Lung (tissue), 12 donors: ENCODE data around the gene RAET1L. TPM values are rescaled to one million over a fixed set of nuclear protein-coding genes. Genes with fewer than 3 reads are reported as not detected.

Experiments used
- ATAC-seq: fragments of 200-7000 bp; cut with Tn5 transposase; one replicate; pipeline ENCODE4 v1.9.1; 2020; ENCODE audit warnings: moderate number of reproducible peaks; ENCODE audit not compliant: insufficient read depth, low FRiP score
- DNase-seq, 3 donors: peaks; one replicate each; pipeline ENCODE4 v3.0.0-alpha.2; 2013 to 2017
- H3K27ac ChIP-seq, 2 donors: one replicate each; pipeline ENCODE4 v1.5.1; 2013; ENCODE audit warnings: mild to moderate bottlenecking in 2 of 2, moderate library complexity in 2 of 2, control low read depth in 1 of 2, inconsistent platforms in 1 of 2, low read depth in 1 of 2, low read length in 1 of 2
- H3K27me3 ChIP-seq, 3 donors: one replicate each; pipeline ENCODE4 v1.5.1; 2013; ENCODE audit warnings: low read length in 2 of 3; ENCODE audit not compliant: control insufficient read depth in 3 of 3, insufficient read depth in 3 of 3
- H3K36me3 ChIP-seq, 4 donors: one replicate each; pipeline ENCODE4 v1.5.1; 2013; ENCODE audit warnings: low read length in 4 of 4, mild to moderate bottlenecking in 1 of 4, moderate library complexity in 1 of 4; ENCODE audit not compliant: control insufficient read depth in 4 of 4, insufficient read depth in 4 of 4
- H3K4me1 ChIP-seq, 5 donors: one replicate each; pipeline ENCODE4 v1.5.1; 2013; ENCODE audit warnings: low read length in 5 of 5, mild to moderate bottlenecking in 2 of 5, moderate library complexity in 1 of 5; ENCODE audit not compliant: control insufficient read depth in 5 of 5, insufficient read depth in 5 of 5
- H3K4me3 ChIP-seq: one replicate; pipeline ENCODE4 v1.5.1; 2013; ENCODE audit warnings: mild to moderate bottlenecking, control low read depth, moderate library complexity
- H3K9ac ChIP-seq, 2 donors: one replicate each; pipeline ENCODE4 v1.5.1; 2013; ENCODE audit warnings: low read length in 2 of 2, control low read depth in 1 of 2; ENCODE audit not compliant: insufficient read depth in 1 of 2
- H3K9me3 ChIP-seq, 4 donors: one replicate each; pipeline ENCODE4 v1.5.1; 2013; ENCODE audit warnings: low read length in 3 of 4, mild to moderate bottlenecking in 1 of 4, moderate library complexity in 1 of 4; ENCODE audit not compliant: control insufficient read depth in 4 of 4, insufficient read depth in 3 of 4
- WGBS, 2 donors: extraction: QIAGEN DNeasy Blood & Tissue Kit; methylation state at CpG; one replicate each; pipeline ENCODE4 v1.1.7; 2013; 5-methylcytosine and 5-hydroxymethylcytosine counted together
- polyA plus RNA-seq, 2 donors: library from polyadenylated mRNA; stranded (reverse); fragments of 200-250 nt; gene quantifications; one replicate each; pipeline ENCODE4 v1.2.1, GENCODE V29; 2013
- total RNA-seq, 2 donors: library from RNA; depleted of rRNA in 1 of 2; stranded (reverse); fragments of >200 nt in 1 of 2; gene quantifications; one replicate each; pipeline ENCODE4 v1.2.1, GENCODE V29; 2014 to 2021
- TF ChIP-seq, protein P1 (sequence below): IDR thresholded peaks from 2 replicates; pipeline ENCODE4 v1.5.1; 2012; ENCODE audit warnings: mild to moderate bottlenecking; ENCODE audit errors: control extremely low read depth, extremely low read depth
- donor health status: control.
- donor health status: control.
- donor health status: Bipolar disorder and iron deficiency.
- donor health status: healthy.
- donor health status: DM: yes; HTN: yes; CAD: no.

RAET1L gene
- total and polyA plus RNA-seq, 4 donors = 0.06 TPM; not detected in 3

DNA sequence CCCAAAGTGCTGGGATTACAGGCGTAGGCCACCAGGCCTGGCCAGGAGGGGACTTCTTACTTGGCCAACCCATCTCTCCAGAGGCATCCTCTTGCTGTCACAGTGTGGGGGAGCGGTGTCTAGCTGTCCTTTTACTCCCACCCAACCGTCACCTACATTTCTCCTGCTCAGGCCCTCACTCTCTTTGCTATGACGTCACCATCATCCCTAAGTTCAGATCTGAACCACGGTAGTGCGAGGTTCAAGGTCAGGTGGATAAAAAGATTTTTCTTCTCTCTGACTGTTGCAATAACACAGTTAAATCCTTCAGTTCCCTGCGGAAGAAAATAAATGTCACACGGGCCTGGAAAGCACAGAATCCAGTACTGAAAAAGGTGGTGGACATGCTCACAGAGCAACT lies 7.3 kb upstream of the RAET1L start:
- TF ChIP-seq, protein P1, sequence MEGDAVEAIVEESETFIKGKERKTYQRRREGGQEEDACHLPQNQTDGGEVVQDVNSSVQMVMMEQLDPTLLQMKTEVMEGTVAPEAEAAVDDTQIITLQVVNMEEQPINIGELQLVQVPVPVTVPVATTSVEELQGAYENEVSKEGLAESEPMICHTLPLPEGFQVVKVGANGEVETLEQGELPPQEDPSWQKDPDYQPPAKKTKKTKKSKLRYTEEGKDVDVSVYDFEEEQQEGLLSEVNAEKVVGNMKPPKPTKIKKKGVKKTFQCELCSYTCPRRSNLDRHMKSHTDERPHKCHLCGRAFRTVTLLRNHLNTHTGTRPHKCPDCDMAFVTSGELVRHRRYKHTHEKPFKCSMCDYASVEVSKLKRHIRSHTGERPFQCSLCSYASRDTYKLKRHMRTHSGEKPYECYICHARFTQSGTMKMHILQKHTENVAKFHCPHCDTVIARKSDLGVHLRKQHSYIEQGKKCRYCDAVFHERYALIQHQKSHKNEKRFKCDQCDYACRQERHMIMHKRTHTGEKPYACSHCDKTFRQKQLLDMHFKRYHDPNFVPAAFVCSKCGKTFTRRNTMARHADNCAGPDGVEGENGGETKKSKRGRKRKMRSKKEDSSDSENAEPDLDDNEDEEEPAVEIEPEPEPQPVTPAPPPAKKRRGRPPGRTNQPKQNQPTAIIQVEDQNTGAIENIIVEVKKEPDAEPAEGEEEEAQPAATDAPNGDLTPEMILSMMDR = no peak
- no peak overlapping the region for H3K9ac ChIP-seq
- peaks cover 0 to 4% (median 0%) of the 10 kb centered on the region in 5 donors for H3K4me1 ChIP-seq
- DNase-seq (no peak), ATAC-seq (no peak)
- peaks cover 0 to 59% (median 37%) of the 10 kb centered on the region in 3 donors for H3K27me3 ChIP-seq
- no peaks in the 10 kb centered on the region for H3K36me3 ChIP-seq
- H3K4me3 ChIP-seq = no peak overlapping the region
- no peak overlapping the region for H3K27ac ChIP-seq
- WGBS, 2 donors = 92 to 96% methylated on average over 8 of the region's 8 CpGs
- no peaks in the 10 kb centered on the region for H3K9me3 ChIP-seq

DNA sequence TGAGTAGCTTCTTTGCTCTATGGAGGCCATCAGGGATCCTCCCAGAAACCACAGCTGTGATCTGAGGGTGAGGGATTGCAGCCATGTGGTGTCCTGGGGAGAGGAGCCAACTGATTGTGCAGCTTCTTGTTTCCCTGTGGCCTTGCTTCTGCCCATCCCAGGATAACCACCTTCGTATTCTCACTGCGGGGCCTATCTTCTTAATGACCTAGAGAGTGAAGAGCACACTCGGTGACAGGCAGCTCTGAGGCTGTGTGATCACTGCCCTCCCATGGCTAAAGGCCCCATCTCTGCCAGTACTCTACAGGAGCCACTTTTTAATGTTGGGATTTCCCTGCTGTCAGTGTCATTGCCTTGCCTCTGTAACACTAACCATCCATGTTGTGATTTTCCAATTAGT lies 5.3 kb upstream of the RAET1L start:
- no peaks in the 10 kb centered on the region for H3K36me3 ChIP-seq
- whole genome bisulfite sequencing, 2 donors = 75 to 90% methylated on average over 3 of the region's 3 CpGs
- H3K4me1 ChIP-seq = peaks cover 0 to 2% (median 0%) of the 10 kb centered on the region in 5 donors
- TF ChIP-seq, protein P1 = no peak
- H3K9ac ChIP-seq = no peak overlapping the region
- no peak for ATAC-seq
- no peak overlapping the region for H3K27ac ChIP-seq
- H3K27me3 ChIP-seq = peaks cover 0 to 59% (median 38%) of the 10 kb centered on the region in 3 donors
- H3K9me3 ChIP-seq = no peaks in the 10 kb centered on the region
- no peak overlapping the region for H3K4me3 ChIP-seq
- DNase-seq = no peak

DNA sequence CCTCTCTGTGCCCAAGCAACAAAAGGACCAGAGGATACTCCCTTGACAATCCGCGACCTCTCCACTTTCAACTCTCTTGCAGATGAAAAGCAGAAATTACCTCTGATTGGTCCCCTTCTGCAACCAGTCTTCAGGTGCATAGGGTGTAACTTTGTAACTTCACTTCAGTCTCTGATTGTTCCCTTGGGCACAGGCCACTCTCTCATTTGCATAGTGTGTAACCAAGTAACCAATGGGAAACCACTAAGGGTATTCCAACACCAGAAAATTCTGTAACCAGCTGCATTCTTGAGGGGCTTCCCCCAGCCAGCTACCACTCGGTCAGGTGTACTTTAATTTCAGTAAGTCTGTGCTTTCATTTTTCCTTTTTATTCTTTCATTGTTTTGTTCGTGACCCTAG lies 4.4 kb upstream of the RAET1L start:
- H3K9me3 ChIP-seq = no peaks in the 10 kb centered on the region
- WGBS, 2 donors = 76 to 86% methylated on average over 4 of the region's 4 CpGs

More for the DNA sequence above, 4.4 kb upstream of the RAET1L start:
- H3K9ac ChIP-seq = no peak overlapping the region
- ATAC-seq (no peak), DNase-seq (no peak)
- TF ChIP-seq, protein P1 = no peak
- H3K27ac ChIP-seq = no peak overlapping the region
- H3K4me1 ChIP-seq = peaks cover 0 to 10% (median 5%) of the 10 kb centered on the region in 5 donors
- H3K27me3 ChIP-seq = peaks cover 0 to 59% (median 40%) of the 10 kb centered on the region in 3 donors
- no peak overlapping the region for H3K4me3 ChIP-seq
- no peaks in the 10 kb centered on the region for H3K36me3 ChIP-seq
